Activated CD8-positive, alpha-beta T cell treated with anti-CD3 and anti-CD28 coated beads for 36 hours (primary cell): Measurements from ENCODE around the gene ANO7. TPM values are rescaled to one million over a fixed set of nuclear protein-coding genes. Genes with fewer than 3 reads are reported as not detected.

ENCODE experiments used
- ATAC-seq: fragments of 200-7000 bp; cut with Tn5 transposase; one replicate; pipeline ENCODE4 v1.10.0; 2021; ENCODE audit warnings: mild to moderate bottlenecking, moderate library complexity
- CTCF ChIA-PET: fragments of 350-600 bp; sonication (Branson Sonifier 250); formaldehyde crosslinking; loops from one replicate; lab custom pipeline; 2021; ENCODE audit warnings: antibody characterized with exemption; lab: Charles Lee
- POLR2A ChIA-PET: fragments of 350-600 bp; sonication (Branson Sonifier 250); formaldehyde crosslinking; loops from one replicate; lab custom pipeline; 2021; ENCODE audit warnings: antibody characterized with exemption; lab: Charles Lee
- DNase-seq: peaks from one replicate; pipeline ENCODE4 v3.0.0-alpha.2; 2020
- H3K27ac Mint-ChIP-seq: one replicate; pipeline ENCODE4 v1.8.0; 2021; ENCODE audit warnings: mild to moderate bottlenecking, mixed read lengths
- H3K27me3 Mint-ChIP-seq: one replicate; pipeline ENCODE4 v1.8.0; 2021; ENCODE audit warnings: mixed read lengths
- H3K36me3 Mint-ChIP-seq: one replicate; pipeline ENCODE4 v1.8.0; 2021; ENCODE audit warnings: low read depth, mixed read lengths
- H3K4me1 Mint-ChIP-seq: one replicate; pipeline ENCODE4 v1.8.0; 2021; ENCODE audit warnings: low read depth, mixed read lengths
- H3K4me3 Mint-ChIP-seq: one replicate; pipeline ENCODE4 v1.8.0; 2021; ENCODE audit warnings: mild to moderate bottlenecking, moderate library complexity, mixed read lengths
- H3K9me3 Mint-ChIP-seq: one replicate; pipeline ENCODE4 v1.8.0; 2021; ENCODE audit warnings: mixed read lengths
- CTCF ChIP-seq: fragments of 200-600 bp; IDR thresholded peaks from one replicate; pipeline ENCODE4 v1.8.0; 2022; ENCODE audit warnings: antibody characterized with exemption, mild to moderate bottlenecking
- intact Hi-C: fragments of 100-400 bp; cut with micrococcal nuclease; formaldehyde crosslinking; loops from one replicate; pipeline ENCODE4 v1.10.0; 2022
- total RNA-seq, 2 experiments: library from RNA; stranded (reverse); gene quantifications; one replicate each; pipeline ENCODE4 v1.2.3, GENCODE V29; 2021

Gene ANO7
- total RNA-seq, 2 experiments from 2014 or later: 5.1 to 5.4 TPM

- H3K27ac Mint-ChIP-seq: no peak overlapping the region
- H3K27me3 Mint-ChIP-seq: no peaks in the 10 kb centered on the region
- H3K36me3 Mint-ChIP-seq: no peaks in the 10 kb centered on the region
- ATAC-seq: no peak
- ChIA-PET CTCF (no interaction called here), POLR2A (no interaction called here)
- no peak overlapping the region for H3K4me3 Mint-ChIP-seq
- TF ChIP-seq CTCF: no peak
- no peaks in the 10 kb centered on the region for H3K9me3 Mint-ChIP-seq
- no peaks in the 10 kb centered on the region for H3K4me1 Mint-ChIP-seq
- no peak for DNase-seq
- intact Hi-C loops: no loop called here
Measured at GRCh38 chr2:241199286-241199685, 10.8 kb downstream of the ANO7 start.

GRCh38 chr2:241199897-241200821 is 11.7 kb downstream of the ANO7 start:
- ChIA-PET POLR2A (no interaction called here), CTCF (no interaction called here)
- intact Hi-C loops: no loop called here
- Mint-ChIP-seq H3K4me3 (no peak overlapping the region), H3K27me3 (no peaks in the 10 kb centered on the region), H3K4me1 (no peaks in the 10 kb centered on the region), H3K9me3 (no peaks in the 10 kb centered on the region), H3K36me3 (no peaks in the 10 kb centered on the region), H3K27ac (no peak overlapping the region)
- ATAC-seq (no peak), DNase-seq (no peak)
- no peak for TF ChIP-seq CTCF

- no peaks in the 10 kb centered on the region for H3K4me1 Mint-ChIP-seq
- no peak overlapping the region for H3K27ac Mint-ChIP-seq
- TF ChIP-seq CTCF: no peak
- no peaks in the 10 kb centered on the region for H3K27me3 Mint-ChIP-seq
- no peaks in the 10 kb centered on the region for H3K36me3 Mint-ChIP-seq
- ATAC-seq (no peak), DNase-seq (no peak)
- ChIA-PET CTCF (no interaction called here), POLR2A (no interaction called here)
- H3K9me3 Mint-ChIP-seq: no peaks in the 10 kb centered on the region
- no peak overlapping the region for H3K4me3 Mint-ChIP-seq
- intact Hi-C loops: no loop called here
Measured at GRCh38 chr2:241200822-241201395, 12.4 kb downstream of the ANO7 start.

GRCh38 chr2:241201445-241202267 is 13.2 kb downstream of the ANO7 start:
- no peak overlapping the region for H3K27ac Mint-ChIP-seq
- no peaks in the 10 kb centered on the region for H3K27me3 Mint-ChIP-seq
- no peak overlapping the region for H3K4me3 Mint-ChIP-seq
- no peaks in the 10 kb centered on the region for H3K9me3 Mint-ChIP-seq
- CTCF ChIA-PET: no interaction called here
- no peak for TF ChIP-seq CTCF
- intact Hi-C loops: no loop called here
- no peaks in the 10 kb centered on the region for H3K36me3 Mint-ChIP-seq
- H3K4me1 Mint-ChIP-seq: no peaks in the 10 kb centered on the region
- POLR2A ChIA-PET: no interaction called here
- DNase-seq (no peak), ATAC-seq (no peak)
